Upper lobe of right lung (tissue), 1 donor: ENCODE results near the gene TAF8. TPM values are rescaled to one million over a fixed set of nuclear protein-coding genes. Genes with fewer than 3 reads are reported as not detected.
A peak's percentile ranks its signal among the peaks of the same experiment; 100 is the strongest.

Experiments used
- ATAC-seq: fragments of 200-7000 bp; cut with Tn5 transposase; one replicate; pipeline ENCODE4 v1.9.1; 2020; ENCODE audit warnings: mild to moderate bottlenecking, moderate library complexity
- DNase-seq: peaks from one replicate; pipeline ENCODE4 v3.0.0-alpha.2; 2020
- H3K27ac ChIP-seq: fragments of 200-600 bp; one replicate; pipeline ENCODE4 v1.8.0; 2022
- H3K27me3 ChIP-seq: fragments of 200-600 bp; one replicate; pipeline ENCODE4 v1.8.0; 2022; ENCODE audit warnings: mild to moderate bottlenecking
- H3K36me3 ChIP-seq: fragments of 200-600 bp; one replicate; pipeline ENCODE4 v1.8.0; 2022
- H3K4me1 ChIP-seq: fragments of 200-600 bp; one replicate; pipeline ENCODE4 v1.8.0; 2022
- H3K4me3 ChIP-seq: fragments of 200-600 bp; one replicate; pipeline ENCODE4 v1.8.0; 2022; ENCODE audit warnings: mild to moderate bottlenecking
- H3K9me3 ChIP-seq: fragments of 200-600 bp; one replicate; pipeline ENCODE4 v1.8.0; 2022
- intact Hi-C: fragments of 100-400 bp; cut with DNase I; formaldehyde crosslinking; loops from one replicate; pipeline ENCODE4 v1.11.0; 2022
- total RNA-seq: library from RNA; stranded (reverse); fragmentation: NEBNext Ultra II Directional; extraction: Animal tissue kit (Norgen Biotek cat#: 25700); gene quantifications from one replicate; pipeline ENCODE4 v1.2.1, GENCODE V29; 2021
- TF ChIP-seq, protein P1 (sequence below): fragments of 200-600 bp; IDR thresholded peaks from one replicate; pipeline ENCODE4 v1.8.0; 2022; ENCODE audit warnings: antibody characterized with exemption
- donor health status: DM: no; HTN: yes; CAD: no; lungs with severe emphysema.

The TAF8 gene
- total RNA-seq, 1 donor from 2014 or later: 31.1 TPM

DNA sequence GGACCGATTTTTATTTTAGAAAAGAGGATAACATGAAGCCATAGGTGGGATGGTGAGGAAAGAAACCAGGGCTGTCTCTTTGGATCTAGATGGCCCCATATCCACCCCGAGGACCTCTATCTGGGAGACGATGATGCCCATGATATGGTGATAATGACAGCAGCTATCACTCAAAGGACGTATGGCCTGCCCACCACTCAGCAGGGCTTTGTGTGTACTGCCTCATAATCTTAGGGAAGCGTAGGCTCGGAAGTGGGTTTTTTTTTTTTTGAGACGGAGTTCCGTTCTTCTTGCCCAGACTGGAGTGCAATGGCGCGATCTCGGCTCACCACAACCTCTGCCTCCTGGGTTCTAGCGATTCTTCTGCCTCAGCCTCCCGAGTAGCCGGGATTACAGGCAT, 8.2 kb upstream of the TAF8 start:
- peaks cover 63% of the 10 kb centered on the region for H3K4me1 ChIP-seq

DNA sequence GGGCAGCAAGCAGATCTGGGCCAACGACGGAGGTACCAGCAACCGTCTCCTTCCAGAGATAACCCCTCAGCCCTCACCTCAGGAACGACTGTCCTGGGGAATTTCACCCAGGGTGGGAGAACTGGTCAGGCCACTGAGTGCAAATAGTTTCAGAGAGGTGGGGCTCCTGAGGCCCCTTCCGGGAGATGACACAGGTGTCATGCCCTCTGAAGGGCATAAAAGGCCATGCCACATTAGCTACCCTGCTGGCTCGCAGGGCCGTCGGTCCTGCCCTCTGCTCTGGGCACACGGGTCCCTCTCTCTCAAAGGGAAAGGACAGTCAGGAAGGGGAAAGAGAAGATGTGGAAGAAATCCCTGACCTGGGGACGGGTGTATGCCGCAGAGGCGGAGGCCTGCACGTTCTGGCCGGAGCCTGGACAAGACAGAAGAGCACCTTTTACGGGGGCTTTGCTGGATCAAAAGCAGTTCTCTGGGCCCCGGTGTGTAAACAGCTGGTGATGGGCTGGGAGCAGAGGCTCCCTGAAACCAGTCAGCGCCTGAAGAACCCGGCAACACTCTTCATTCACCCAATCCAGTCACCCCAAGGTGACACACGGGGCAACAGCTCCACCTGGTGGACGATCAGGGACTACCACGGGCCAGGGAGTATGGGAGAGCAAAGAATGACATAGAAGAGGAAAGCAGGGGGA, 6.4 kb upstream of the TAF8 start:
- intact Hi-C loops: loop anchor here (5.0 kb wide), 2 partner anchors 107 to 257 kb away; partner anchors contain the start of gene TOMM6
- DNase-seq (peak; percentile 93), ATAC-seq (peak; percentile 74)
- TF ChIP-seq, protein P1, sequence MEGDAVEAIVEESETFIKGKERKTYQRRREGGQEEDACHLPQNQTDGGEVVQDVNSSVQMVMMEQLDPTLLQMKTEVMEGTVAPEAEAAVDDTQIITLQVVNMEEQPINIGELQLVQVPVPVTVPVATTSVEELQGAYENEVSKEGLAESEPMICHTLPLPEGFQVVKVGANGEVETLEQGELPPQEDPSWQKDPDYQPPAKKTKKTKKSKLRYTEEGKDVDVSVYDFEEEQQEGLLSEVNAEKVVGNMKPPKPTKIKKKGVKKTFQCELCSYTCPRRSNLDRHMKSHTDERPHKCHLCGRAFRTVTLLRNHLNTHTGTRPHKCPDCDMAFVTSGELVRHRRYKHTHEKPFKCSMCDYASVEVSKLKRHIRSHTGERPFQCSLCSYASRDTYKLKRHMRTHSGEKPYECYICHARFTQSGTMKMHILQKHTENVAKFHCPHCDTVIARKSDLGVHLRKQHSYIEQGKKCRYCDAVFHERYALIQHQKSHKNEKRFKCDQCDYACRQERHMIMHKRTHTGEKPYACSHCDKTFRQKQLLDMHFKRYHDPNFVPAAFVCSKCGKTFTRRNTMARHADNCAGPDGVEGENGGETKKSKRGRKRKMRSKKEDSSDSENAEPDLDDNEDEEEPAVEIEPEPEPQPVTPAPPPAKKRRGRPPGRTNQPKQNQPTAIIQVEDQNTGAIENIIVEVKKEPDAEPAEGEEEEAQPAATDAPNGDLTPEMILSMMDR: peak; percentile 99
- H3K36me3 ChIP-seq: peaks cover 3% of the 10 kb centered on the region
- H3K27ac ChIP-seq: peak overlapping the region; percentile 96
- H3K9me3 ChIP-seq: no peaks in the 10 kb centered on the region
- peak overlapping the region; percentile 87 for H3K4me3 ChIP-seq
- H3K27me3 ChIP-seq: no peaks in the 10 kb centered on the region
- peaks cover 67% of the 10 kb centered on the region for H3K4me1 ChIP-seq

More for the DNA sequence above, 8.2 kb upstream of the TAF8 start:
- DNase-seq (no peak), ATAC-seq (no peak)
- Histone ChIP-seq H3K27ac (peak overlapping the region; percentile 36), H3K36me3 (peaks cover 3% of the 10 kb centered on the region), H3K27me3 (no peaks in the 10 kb centered on the region), H3K9me3 (no peaks in the 10 kb centered on the region), H3K4me3 (no peak overlapping the region)
- TF ChIP-seq, protein P1: no peak
- intact Hi-C loops: loop anchor here (5.0 kb wide), 2 partner anchors 105 to 255 kb away; partner anchors contain the start of gene TOMM6

DNA sequence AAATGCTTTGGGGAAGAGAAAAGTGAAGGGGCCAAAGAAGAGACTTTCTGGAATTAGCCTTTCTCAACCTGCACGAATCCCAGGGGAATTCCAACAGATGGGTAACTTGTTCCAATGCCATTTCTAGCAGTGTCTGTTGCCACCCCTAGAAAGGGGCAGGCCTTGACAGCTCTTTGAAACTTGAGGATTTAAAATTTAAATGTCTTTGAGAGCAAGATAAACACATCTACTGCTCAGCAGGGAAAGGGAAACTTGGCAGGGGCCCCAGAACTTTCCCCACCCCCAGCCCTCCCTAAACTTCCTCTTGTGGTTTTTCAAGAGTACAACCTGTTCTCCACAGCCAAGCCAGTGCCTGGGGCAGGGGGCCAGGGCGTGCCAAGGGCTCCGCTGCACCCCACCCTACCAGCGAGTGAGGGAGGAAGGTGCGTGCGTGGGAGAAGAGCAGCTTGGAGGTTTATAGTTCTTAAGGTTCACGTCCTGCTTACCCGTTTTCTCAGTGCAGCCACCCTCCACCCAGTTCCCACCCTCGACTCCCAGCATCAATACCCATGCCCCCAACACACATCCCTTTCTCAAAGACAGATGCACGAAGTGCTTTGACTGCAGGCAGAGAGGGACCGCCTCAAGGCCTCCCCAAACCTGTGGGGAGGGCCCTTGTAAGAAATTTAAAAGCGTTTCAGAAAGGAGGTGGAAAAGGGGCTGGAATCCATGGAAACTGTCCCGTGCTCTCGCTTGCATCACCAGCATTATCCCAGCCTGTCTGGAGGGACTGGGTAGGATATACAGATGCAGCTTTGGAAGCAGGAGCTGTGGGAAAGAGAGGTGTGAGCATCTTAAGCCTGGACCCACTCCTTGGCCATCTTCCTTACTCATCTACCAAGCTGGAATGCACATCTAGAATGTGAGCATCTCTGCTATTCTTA, 4.5 kb upstream of the TAF8 start:
- Histone ChIP-seq H3K27ac (peak overlapping the region; percentile 96), H3K27me3 (no peaks in the 10 kb centered on the region), H3K4me3 (peak overlapping the region; percentile 87), H3K4me1 (peaks cover 77% of the 10 kb centered on the region), H3K36me3 (no peaks in the 10 kb centered on the region), H3K9me3 (no peaks in the 10 kb centered on the region)
- peak; percentile 97 for DNase-seq
- intact Hi-C loops: no loop called here
- peak; percentile 79 for ATAC-seq
- TF ChIP-seq, protein P1: no peak

DNA sequence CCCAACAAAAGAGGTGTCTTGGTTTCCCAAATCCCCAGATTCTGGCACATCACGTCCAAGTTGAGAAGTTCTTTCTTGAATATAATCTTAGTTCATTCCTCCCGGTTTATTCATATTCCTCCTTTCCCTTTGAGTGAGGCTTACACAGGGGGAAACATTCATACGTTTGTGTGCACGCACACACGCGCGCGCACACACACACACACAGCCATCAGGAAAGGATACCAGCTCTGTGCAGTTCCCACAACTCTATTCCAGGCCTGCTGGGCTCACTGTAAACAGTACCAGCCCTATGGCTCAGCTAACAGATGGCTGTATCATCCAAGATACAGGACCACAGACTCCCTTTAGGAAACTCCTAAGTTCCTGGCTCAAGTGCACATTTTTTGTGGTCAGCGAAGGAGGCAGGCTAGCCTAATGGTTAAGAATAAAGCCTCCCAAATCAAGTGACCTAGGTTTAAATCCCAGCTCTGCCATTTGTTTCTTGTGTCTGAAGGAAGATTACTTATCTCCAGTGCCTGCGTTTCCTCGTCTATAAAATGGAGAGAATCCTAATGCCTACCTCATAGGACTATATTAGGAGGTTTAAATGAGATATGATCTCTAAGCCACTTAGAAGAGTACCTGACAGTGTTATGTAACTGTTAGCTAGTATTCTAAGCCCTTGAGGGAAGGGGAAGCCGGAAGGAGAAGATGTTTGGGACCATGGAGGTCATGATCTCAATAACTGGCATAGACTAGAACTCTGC, 3.7 kb upstream of the TAF8 start:
- peaks cover 2% of the 10 kb centered on the region for H3K36me3 ChIP-seq
- intact Hi-C loops: no loop called here
- ATAC-seq: no peak
- H3K27me3 ChIP-seq: no peaks in the 10 kb centered on the region
- peak overlapping the region; percentile 96 for H3K27ac ChIP-seq
- H3K4me1 ChIP-seq: peaks cover 76% of the 10 kb centered on the region
- H3K4me3 ChIP-seq: peak overlapping the region; percentile 87
- peak; percentile 55 for DNase-seq
- no peaks in the 10 kb centered on the region for H3K9me3 ChIP-seq
- TF ChIP-seq, protein P1: no peak

DNA sequence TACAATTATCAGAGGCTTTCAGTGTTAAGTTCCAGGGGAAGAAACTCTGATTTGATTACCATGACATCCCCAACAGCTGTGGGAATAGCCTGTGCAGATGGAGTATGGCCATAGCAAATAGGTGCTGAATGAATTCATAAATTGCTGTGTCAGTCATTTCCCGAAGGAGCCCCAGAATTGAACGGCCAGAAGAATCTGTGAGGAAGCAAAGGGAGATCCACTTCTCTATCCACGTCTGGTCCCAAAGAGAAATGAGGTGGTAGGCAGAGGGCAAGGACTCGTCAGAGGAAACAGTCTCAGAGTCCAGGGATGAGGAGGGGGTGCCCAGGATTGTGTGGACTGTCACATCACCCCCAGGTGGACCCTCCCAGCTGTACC, 3.1 kb upstream of the TAF8 start:
- Histone ChIP-seq H3K27me3 (no peaks in the 10 kb centered on the region), H3K4me1 (peaks cover 76% of the 10 kb centered on the region), H3K36me3 (peaks cover 8% of the 10 kb centered on the region), H3K9me3 (no peaks in the 10 kb centered on the region), H3K4me3 (peak overlapping the region; percentile 87), H3K27ac (peak overlapping the region; percentile 96)
- intact Hi-C loops: no loop called here
- TF ChIP-seq, protein P1: no peak
- ATAC-seq (no peak), DNase-seq (peak; percentile 27)
